IPS-15b (cell line): ENCODE data around the gene PI4K2A.

Source experiments
- H3K27me3 ChIP-seq: one replicate; pipeline ENCODE4 v1.6.1; 2013; ENCODE audit warnings: low read length; ENCODE audit not compliant: control insufficient read depth, insufficient read depth
- H3K36me3 ChIP-seq: one replicate; pipeline ENCODE4 v1.6.1; 2013; ENCODE audit warnings: low read length; ENCODE audit not compliant: control insufficient read depth, insufficient read depth
- H3K4me1 ChIP-seq: one replicate; pipeline ENCODE4 v1.6.1; 2013; ENCODE audit warnings: mild to moderate bottlenecking, low read length; ENCODE audit not compliant: control insufficient read depth, insufficient read depth
- H3K4me3 ChIP-seq: one replicate; pipeline ENCODE4 v1.5.1; 2013; ENCODE audit warnings: low read depth, low read length
- H3K9ac ChIP-seq: one replicate; pipeline ENCODE4 v1.6.1; 2013; ENCODE audit warnings: low read depth, mild to moderate bottlenecking, low read length
- H3K9me3 ChIP-seq: one replicate; pipeline ENCODE4 v1.6.1; 2013; ENCODE audit warnings: mild to moderate bottlenecking, low read length; ENCODE audit not compliant: control insufficient read depth, insufficient read depth

PI4K2A gene

GRCh38 chr10:97714401-97715258 is 74.2 kb downstream of the PI4K2A start:
- peaks cover 7% of the 10 kb centered on the region for H3K36me3 ChIP-seq
- peaks cover 15% of the 10 kb centered on the region for H3K4me1 ChIP-seq
- peak overlapping the region; percentile 82 for H3K4me3 ChIP-seq
- H3K27me3 ChIP-seq: no peaks in the 10 kb centered on the region
- peak overlapping the region; percentile 88 for H3K9ac ChIP-seq
- H3K9me3 ChIP-seq: no peaks in the 10 kb centered on the region

GRCh38 chr10:97715259-97715874 is 74.9 kb downstream of the PI4K2A start:
- peaks cover 15% of the 10 kb centered on the region for H3K4me1 ChIP-seq
- peak overlapping the region; percentile 82 for H3K4me3 ChIP-seq
- H3K9me3 ChIP-seq: no peaks in the 10 kb centered on the region

DNA sequence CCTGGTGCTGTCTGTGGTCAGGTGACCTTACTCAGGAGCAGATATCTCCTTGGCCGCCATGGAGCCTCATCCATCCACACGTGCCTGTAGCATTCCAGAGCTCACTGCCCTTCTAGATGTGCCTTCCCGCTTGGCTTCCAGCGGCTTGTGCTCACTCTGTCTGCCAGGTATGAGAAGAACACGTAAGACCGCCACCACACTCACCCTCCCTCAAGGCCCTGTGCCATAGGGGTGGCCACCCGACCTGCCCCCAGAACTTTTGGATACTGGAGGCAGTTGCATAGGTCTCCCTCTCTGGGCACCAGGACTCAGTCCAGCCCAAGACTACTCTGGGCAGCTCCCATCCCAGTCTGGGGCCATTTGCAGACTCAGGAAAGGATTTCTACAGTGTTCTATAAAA is 77.2 kb downstream of the PI4K2A start:
- H3K9ac ChIP-seq: no peak overlapping the region
- peaks cover 7% of the 10 kb centered on the region for H3K36me3 ChIP-seq
- H3K27me3 ChIP-seq: no peaks in the 10 kb centered on the region
- H3K4me3 ChIP-seq: no peak overlapping the region
- H3K4me1 ChIP-seq: peaks cover 15% of the 10 kb centered on the region
- H3K9me3 ChIP-seq: no peaks in the 10 kb centered on the region

More at GRCh38 chr10:97715259-97715874, 74.9 kb downstream of the PI4K2A start:
- H3K9ac ChIP-seq: no peak overlapping the region
- peaks cover 7% of the 10 kb centered on the region for H3K36me3 ChIP-seq
- no peaks in the 10 kb centered on the region for H3K27me3 ChIP-seq

DNA sequence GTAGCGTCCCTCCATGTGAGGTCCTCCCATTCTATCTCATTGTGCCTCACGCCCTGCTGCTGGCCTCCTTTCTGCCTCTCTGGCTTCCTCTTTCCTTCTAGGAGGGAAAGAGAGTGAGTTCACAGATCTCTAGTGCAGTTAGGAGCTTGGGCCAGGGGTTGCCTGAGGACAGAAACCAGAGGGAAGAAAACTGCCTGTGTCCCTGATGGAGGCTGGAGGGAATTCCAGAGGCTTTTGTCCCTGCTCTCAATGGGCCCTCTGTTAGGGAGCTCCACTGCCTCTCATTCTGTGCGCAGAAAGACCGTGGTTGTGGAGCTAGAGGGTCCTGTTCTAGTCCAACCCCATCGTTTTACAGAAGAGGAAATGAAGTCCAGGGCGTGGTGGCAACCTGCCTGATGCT is 77.7 kb downstream of the PI4K2A start:
- H3K4me1 ChIP-seq: peaks cover 11% of the 10 kb centered on the region
- H3K27me3 ChIP-seq: no peaks in the 10 kb centered on the region
- H3K9me3 ChIP-seq: no peaks in the 10 kb centered on the region
- H3K4me3 ChIP-seq: no peak overlapping the region
- peaks cover 7% of the 10 kb centered on the region for H3K36me3 ChIP-seq
- H3K9ac ChIP-seq: no peak overlapping the region

- peaks cover 11% of the 10 kb centered on the region for H3K4me1 ChIP-seq
- H3K27me3 ChIP-seq: no peaks in the 10 kb centered on the region
- H3K36me3 ChIP-seq: peaks cover 7% of the 10 kb centered on the region
- H3K4me3 ChIP-seq: no peak overlapping the region
- H3K9me3 ChIP-seq: no peaks in the 10 kb centered on the region
- H3K9ac ChIP-seq: no peak overlapping the region
Observed at GRCh38 chr10:97718659-97719142, 78.2 kb downstream of the PI4K2A start.

GRCh38 chr10:97719602-97720001 is 79.1 kb downstream of the PI4K2A start:
- H3K36me3 ChIP-seq: peaks cover 7% of the 10 kb centered on the region
- no peaks in the 10 kb centered on the region for H3K27me3 ChIP-seq
- peaks cover 11% of the 10 kb centered on the region for H3K4me1 ChIP-seq
- no peaks in the 10 kb centered on the region for H3K9me3 ChIP-seq
- H3K4me3 ChIP-seq: no peak overlapping the region
- H3K9ac ChIP-seq: no peak overlapping the region

DNA sequence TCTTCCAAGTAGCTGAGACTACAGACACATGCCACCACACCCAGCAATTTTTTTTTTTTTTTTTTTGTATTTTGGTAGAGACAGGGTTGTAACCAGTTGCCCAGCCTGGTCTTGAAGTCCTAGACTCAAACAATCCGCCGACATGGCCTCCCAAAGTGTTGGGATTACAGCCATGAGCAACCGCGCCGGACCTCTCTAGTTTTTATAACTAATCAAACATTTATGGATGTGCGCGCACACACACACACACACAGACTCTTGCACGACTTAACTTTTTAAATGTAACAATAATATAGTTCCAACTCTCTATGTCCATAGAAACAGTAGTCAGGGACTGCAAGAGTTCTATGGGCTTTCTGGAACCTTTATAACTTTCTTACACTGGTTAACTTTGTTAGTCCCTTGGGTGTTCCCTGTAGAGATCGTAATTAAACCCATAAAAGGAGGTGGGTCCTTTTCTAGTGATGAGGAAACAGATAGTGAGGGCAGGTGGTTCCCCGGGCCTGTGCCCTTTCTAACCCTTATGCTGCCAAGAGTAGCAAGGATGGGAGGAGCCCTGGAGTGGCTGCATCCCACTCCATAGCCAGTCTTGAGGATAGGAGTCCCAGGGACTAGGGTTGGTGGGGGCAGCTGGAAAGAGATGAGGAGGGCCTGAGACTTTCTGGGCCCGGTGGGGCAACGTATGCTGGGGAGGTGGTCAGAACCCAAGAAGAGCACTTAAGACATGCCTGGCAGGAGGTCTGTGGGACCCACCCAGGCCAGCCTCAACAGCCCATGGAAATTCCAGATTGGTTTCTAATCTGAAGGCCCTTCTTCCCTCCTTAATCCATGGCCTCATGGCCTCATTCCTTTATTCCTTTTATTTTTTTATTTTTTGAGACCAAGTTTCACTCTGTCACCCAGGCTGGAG is 81.7 kb downstream of the PI4K2A start:
- peaks cover 7% of the 10 kb centered on the region for H3K36me3 ChIP-seq
- H3K9me3 ChIP-seq: no peaks in the 10 kb centered on the region
- H3K27me3 ChIP-seq: no peaks in the 10 kb centered on the region
- H3K4me1 ChIP-seq: peaks cover 2% of the 10 kb centered on the region
- no peak overlapping the region for H3K9ac ChIP-seq
- H3K4me3 ChIP-seq: no peak overlapping the region

DNA sequence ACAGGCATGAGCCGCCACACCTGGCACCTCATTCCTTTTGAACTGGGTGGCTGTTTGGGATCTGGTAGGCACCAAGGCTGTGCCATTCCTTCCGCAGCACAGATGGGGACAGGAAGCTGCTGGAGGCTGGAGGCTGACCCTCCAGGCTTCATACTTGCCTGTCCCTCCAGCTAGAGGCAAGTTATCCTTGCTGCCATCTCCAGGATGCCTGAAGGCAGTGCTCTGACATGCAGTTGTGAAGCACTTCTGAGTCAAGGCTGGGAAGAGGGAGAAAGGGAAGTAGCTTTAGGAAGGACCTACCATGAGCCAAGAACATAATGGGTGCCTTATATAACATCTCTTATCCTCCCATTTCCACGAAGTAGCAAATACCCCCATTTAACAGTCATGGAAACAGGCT is 82.5 kb downstream of the PI4K2A start:
- no peaks in the 10 kb centered on the region for H3K27me3 ChIP-seq
- peaks cover 2% of the 10 kb centered on the region for H3K4me1 ChIP-seq
- H3K9ac ChIP-seq: no peak overlapping the region
- no peaks in the 10 kb centered on the region for H3K9me3 ChIP-seq
- H3K36me3 ChIP-seq: no peaks in the 10 kb centered on the region
- no peak overlapping the region for H3K4me3 ChIP-seq

DNA sequence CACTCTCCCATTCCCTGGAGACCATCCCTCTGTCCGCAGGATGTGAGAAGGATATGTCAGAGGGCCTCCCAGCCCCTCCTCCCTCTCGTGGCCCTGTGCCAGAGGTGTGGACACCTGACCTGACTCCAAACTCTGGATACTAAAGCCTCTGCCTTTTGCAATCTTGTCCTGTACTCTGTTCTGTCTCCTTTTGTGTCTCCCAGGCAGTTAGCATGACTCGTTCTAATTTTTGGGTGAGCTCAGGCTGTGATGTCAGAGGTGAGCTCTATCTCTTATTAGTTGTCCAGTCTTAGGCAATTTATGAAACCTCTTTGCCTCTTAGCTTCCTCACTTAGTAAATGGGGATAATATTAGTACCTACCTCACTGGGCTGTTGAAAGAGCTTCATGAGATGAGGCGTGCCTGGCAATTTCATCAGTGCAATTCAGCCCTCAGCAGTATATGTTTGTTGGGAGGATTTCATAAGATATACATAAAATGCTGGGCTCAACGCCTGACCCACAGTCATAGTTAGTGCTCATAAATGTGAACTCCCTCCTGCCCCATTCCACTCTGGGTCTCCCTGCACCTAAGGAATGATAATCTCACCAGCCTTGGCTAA is 84.0 kb downstream of the PI4K2A start:
- H3K36me3 ChIP-seq: no peaks in the 10 kb centered on the region
- H3K27me3 ChIP-seq: no peaks in the 10 kb centered on the region
- no peaks in the 10 kb centered on the region for H3K9me3 ChIP-seq
- H3K4me3 ChIP-seq: no peak overlapping the region
- no peak overlapping the region for H3K9ac ChIP-seq
- peaks cover 1% of the 10 kb centered on the region for H3K4me1 ChIP-seq
